Stomach (tissue), 4 donors: ENCODE measurements around the gene FAT3.

Experiments
- CTCF ChIP-seq, 7 experiments: fragments of 450-650 bp in 4 of 7; fragments of 200-600 bp in 3 of 7; sonication (generic) in 3 of 7; IDR thresholded peaks; one replicate each; pipeline ENCODE4 v1.5.1; 2016 to 2019; ENCODE audit warnings: antibody characterized with exemption in 7 of 7, control low read depth in 2 of 7, mild to moderate bottlenecking in 1 of 7
- POLR2A ChIP-seq, 4 donors: fragments of 450-650 bp; IDR thresholded peaks; one replicate each; pipeline ENCODE4 v1.6.1; 2016; ENCODE audit warnings: antibody characterized with exemption in 4 of 4, control low read depth in 2 of 4, mild to moderate bottlenecking in 1 of 4, moderate library complexity in 1 of 4
- POLR2AphosphoS5 ChIP-seq, 3 donors: sonication (generic); formaldehyde crosslinking; IDR thresholded peaks; one replicate each; pipeline ENCODE4 v1.6.1; 2016; ENCODE audit warnings: antibody characterized with exemption in 3 of 3

- TF ChIP-seq POLR2A (IDR thresholded peaks at IDR 0.05) (no peak), CTCF (IDR thresholded peaks at IDR 0.05) (no peak), POLR2AphosphoS5 (IDR thresholded peaks at IDR 0.05) (peak in 2 of 3 donors; percentile 33 to 47)
These were observed 19.9 kb upstream of the FAT3 start for GRCh38 chr11:92204731-92205130.
